ENCODE measurements around the gene DPP10.

The DPP10 gene

DNA sequence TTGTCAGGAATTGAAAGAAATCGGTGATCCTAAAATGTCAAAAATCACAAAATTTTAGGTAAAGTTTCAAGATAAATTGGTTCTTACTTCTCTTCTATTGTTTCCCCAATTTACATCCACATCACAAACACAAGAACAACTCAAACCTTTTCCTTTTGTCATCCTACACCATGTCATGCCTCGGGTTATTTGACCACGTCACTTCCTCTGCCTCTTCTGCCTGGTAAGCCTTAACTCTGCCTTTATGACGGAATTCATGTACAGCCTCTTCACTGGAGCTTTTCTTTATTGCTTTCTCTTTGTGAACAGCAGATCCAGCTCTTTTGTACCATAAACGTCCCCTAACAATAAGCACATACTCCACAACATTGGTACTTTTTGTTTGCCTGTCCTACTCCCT, 258.0 kb downstream of the DPP10 start:
- ChIA-PET POLR2A (ENCODE audit: low non-redundant PET) (no interaction called here), CTCF (no interaction called here)
- no peak for TF ChIP-seq CTCF (conservative IDR thresholded peaks at IDR 0.05; ENCODE audit: low read depth)
- no peak overlapping the region for H3K27ac ChIP-seq
- no peak for DNase-seq (ENCODE audit: low spot score)

DNA sequence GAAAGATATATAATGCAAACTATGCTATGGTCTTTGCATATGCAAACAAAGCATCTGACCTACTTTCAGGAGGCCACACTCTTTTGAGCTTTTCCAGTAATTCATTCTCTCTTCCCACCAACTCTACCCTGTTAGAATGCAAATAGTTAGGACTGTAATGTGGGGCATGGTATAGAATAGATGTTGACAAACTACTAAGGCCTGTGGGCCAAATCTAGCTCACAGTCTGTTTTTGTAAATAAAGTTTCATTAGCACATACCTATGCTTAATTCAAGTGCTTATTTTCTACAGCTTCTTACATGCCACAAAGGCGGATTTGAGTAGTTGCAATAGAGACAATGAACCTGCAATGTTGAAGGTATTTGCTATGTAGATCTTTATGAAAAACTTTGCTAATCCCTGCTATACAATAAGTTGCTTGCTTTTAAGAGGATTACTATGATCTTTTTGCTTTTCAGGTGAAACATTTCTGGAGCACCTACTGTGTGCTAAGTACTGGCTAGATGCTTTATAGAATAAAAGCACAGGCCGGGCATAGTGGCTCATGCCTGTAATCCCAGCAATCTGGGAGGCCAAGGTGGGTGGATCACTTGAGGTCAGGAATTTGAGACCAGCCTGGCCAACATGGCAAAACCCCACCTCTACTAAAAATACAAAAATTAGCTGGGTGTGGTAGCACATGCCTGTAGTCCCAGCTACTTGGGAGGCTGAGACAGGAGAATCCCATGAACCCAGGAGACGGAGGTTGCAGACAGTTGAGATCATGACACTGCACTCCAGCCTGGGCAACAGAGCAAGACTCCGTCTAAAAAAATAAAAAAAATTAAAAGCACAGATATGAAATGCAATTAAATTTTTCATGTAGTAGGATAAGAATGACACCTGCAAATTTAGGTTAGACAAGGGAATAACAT, 267.8 kb downstream of the DPP10 start:
- TF ChIP-seq CTCF (conservative IDR thresholded peaks at IDR 0.05; ENCODE audit: low read depth): no peak
- H3K27ac ChIP-seq: no peak overlapping the region
- no peak for DNase-seq (ENCODE audit: low spot score)
- POLR2A ChIA-PET (ENCODE audit: low non-redundant PET): no interaction called here
- CTCF ChIA-PET: interaction anchor here (0.5 to 0.7 kb wide), 2 partner anchors 20 to 82 kb away, joined by 3 to 4 read pairs; no protein-coding TSS in a partner anchor

GRCh38 chr2:114714313-114714712, 271.9 kb downstream of the DPP10 start:
- no peak overlapping the region for H3K27ac ChIP-seq
- ChIA-PET CTCF (no interaction called here), POLR2A (ENCODE audit: low non-redundant PET) (no interaction called here)
- DNase-seq (ENCODE audit: low spot score): no peak
- no peak for TF ChIP-seq CTCF (conservative IDR thresholded peaks at IDR 0.05; ENCODE audit: low read depth)

DNA sequence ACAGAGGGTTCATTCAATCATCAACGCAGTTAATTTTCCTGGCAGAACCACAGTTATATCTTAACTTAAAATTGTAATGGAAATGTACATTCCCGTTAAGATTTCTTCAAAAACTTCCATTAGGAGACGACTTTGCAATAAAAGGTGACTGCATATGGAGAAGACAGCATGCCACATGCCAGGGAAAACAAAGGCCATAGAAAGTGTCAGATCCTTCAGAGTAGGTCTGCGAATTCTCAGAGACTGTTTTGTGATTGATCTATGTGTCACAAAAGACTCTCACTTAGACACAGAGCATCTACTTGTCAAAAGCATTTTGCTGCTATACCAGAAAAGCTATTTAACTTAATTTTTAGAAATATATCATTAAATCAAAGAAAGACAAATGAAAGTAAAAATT, 274.6 kb downstream of the DPP10 start:
- no peak overlapping the region for H3K27ac ChIP-seq
- POLR2A ChIA-PET (ENCODE audit: low non-redundant PET): no interaction called here
- CTCF ChIA-PET: interaction anchor here (0.7 kb wide), 1 partner anchor 352 kb away, joined by 3 read pairs; no protein-coding TSS in a partner anchor
- DNase-seq (ENCODE audit: low spot score): no peak
- TF ChIP-seq CTCF (conservative IDR thresholded peaks at IDR 0.05; ENCODE audit: low read depth): no peak

DNA sequence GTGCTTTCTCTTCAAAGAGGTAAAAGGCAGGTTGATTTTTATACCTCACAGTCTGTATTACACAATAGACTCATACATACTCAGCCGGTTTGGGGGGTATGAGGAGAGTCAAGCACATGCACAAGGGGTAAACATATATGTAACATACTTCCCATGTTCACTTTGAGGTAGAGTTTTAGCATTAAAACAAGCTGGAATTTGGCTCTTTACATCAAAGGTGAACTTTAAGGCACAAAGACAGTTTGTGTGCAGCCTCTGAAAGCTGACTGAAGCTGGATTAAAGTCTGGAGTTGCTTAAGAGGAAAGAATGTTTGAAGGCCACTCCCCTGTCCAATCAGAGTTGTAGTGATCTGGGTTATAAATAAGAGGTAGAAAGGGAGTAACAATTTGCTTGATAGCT, 282.0 kb downstream of the DPP10 start:
- no peak overlapping the region for H3K27ac ChIP-seq
- DNase-seq (ENCODE audit: low spot score): no peak
- POLR2A ChIA-PET (ENCODE audit: low non-redundant PET): no interaction called here
- TF ChIP-seq CTCF (conservative IDR thresholded peaks at IDR 0.05; ENCODE audit: low read depth): no peak
- CTCF ChIA-PET: no interaction called here

DNA sequence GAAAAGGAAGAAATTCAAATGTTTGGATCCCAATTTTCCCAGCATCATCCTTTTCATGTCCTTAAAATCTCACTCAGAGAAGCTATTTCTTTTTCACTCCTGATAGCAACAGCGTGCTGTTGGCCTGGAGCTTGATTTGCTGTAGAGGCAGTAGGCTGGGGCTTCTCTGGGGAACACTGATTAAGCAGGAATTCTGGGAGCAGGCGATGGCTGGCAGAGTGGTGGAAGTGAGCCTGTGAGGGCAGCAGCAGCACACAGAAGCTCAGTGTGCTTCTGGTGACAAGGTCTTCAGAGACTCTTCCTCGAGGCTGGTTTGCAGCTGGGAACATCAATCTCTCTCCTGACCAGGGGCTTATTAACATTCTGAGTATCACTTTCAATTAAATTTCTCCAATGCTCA, 284.6 kb downstream of the DPP10 start:
- ChIA-PET CTCF (no interaction called here), POLR2A (ENCODE audit: low non-redundant PET) (no interaction called here)
- DNase-seq (ENCODE audit: low spot score): no peak
- H3K27ac ChIP-seq: no peak overlapping the region
- no peak for TF ChIP-seq CTCF (conservative IDR thresholded peaks at IDR 0.05; ENCODE audit: low read depth)
